Muscle of back (tissue), 11 donors: ENCODE results near the gene MAPK8IP1. TPM values are rescaled to one million over a fixed set of nuclear protein-coding genes. Genes with fewer than 3 reads are reported as not detected.

ENCODE experiments used
- DNase-seq, 3 donors: peaks; one replicate each; pipeline versions ENCODE4 v3.0.0 to v3.0.0-alpha.2; 2013
- polyA plus RNA-seq, 10 donors: library from polyadenylated mRNA; unstranded; fragments of 120-200 nt; gene quantifications; one replicate each; pipeline ENCODE4 v1.2.1, GENCODE V29; 2013; ENCODE audit not compliant: insufficient read length in 10 of 10

The MAPK8IP1 gene
- polyA plus RNA-seq, 10 donors, result 18.2 to 36.3 (median 32.8) TPM

GRCh38 chr11:45906965-45907611, 21.6 kb downstream of the MAPK8IP1 start, which contains the start of gene FREY1:
FREY1 (minus strand) TSS chr11:45907271; CDS start chr11:45907245, 26 bp downstream.
- DNase-seq, result peak in 1 of 3 donors; percentile 22

GRCh38 chr11:45907911-45908370, 22.5 kb downstream of the MAPK8IP1 start:
- peak in 1 of 3 donors; percentile 19 for DNase-seq

GRCh38 chr11:45909594-45910475, 24.4 kb downstream of the MAPK8IP1 start:
- DNase-seq, result no peak

GRCh38 chr11:45910623-45911022, 25.2 kb downstream of the MAPK8IP1 start:
- DNase-seq, result no peak

GRCh38 chr11:45913514-45913913, 28.1 kb downstream of the MAPK8IP1 start:
- no peak for DNase-seq

GRCh38 chr11:45913942-45914635, 28.6 kb downstream of the MAPK8IP1 start:
- DNase-seq, result no peak

GRCh38 chr11:45915446-45915845, 30.0 kb downstream of the MAPK8IP1 start:
- no peak for DNase-seq

GRCh38 chr11:45917286-45917622, 31.8 kb downstream of the MAPK8IP1 start:
- no peak for DNase-seq

- DNase-seq, result peak; percentile 98 to 99 (median 99)
These were observed 32.3 kb downstream of the MAPK8IP1 start, which contains the start of gene PEX16 for GRCh38 chr11:45917623-45918330. PEX16 (minus strand) TSS chr11:45917877; CDS start chr11:45917811, 66 bp downstream.

GRCh38 chr11:45918331-45918941, 33.0 kb downstream of the MAPK8IP1 start:
- peak; percentile 36 to 77 (median 58) for DNase-seq

GRCh38 chr11:45918962-45919675, 33.7 kb downstream of the MAPK8IP1 start:
- DNase-seq, result no peak

- DNase-seq, result peak in 1 of 3 donors; percentile 21
These were observed 34.5 kb downstream of the MAPK8IP1 start for GRCh38 chr11:45919806-45920530.

- DNase-seq, result no peak
These were observed 35.4 kb downstream of the MAPK8IP1 start for GRCh38 chr11:45920531-45921477.

- peak in 1 of 3 donors; percentile 67 for DNase-seq
These were observed 36.3 kb downstream of the MAPK8IP1 start for GRCh38 chr11:45921561-45922424.

- DNase-seq, result peak in 1 of 3 donors; percentile 25
These were observed 37.1 kb downstream of the MAPK8IP1 start, which contains the start of gene LARGE2 for GRCh38 chr11:45922425-45923082. LARGE2 (plus strand) TSS chr11:45922656; CDS start chr11:45922883, 227 bp downstream.
